K562 (cell line): ENCODE data around the gene ZFP36. TPM values are rescaled to one million over a fixed set of nuclear protein-coding genes. Genes with fewer than 3 reads are reported as not detected.

Source experiments
- BACH1 ChIP-seq: fragments of 200-800 bp; sonication (Bioruptor generic); IDR thresholded peaks from 2 replicates; pipeline ENCODE4 v1.6.1; 2016; ENCODE audit warnings: missing genetic modification characterization, missing compliant biosample characterization
- DPF2 ChIP-seq: fragments of 450-650 bp; IDR thresholded peaks from 2 replicates; pipeline ENCODE4 v1.6.1; 2016
- ETV1 ChIP-seq: fragments of 450-650 bp; conservative IDR thresholded peaks from 2 replicates; pipeline ENCODE4 v1.6.1; 2016; ENCODE audit warnings: missing genetic modification characterization, control low read depth, low read depth, missing compliant biosample characterization
- ILK ChIP-seq: fragments of 450-650 bp; IDR thresholded peaks from 2 replicates; pipeline ENCODE4 v1.6.1; 2016; ENCODE audit warnings: missing genetic modification characterization, low read depth, mild to moderate bottlenecking, missing compliant biosample characterization, moderate library complexity, borderline replicate concordance
- NCOA1 ChIP-seq: fragments of 450-650 bp; IDR thresholded peaks from 2 replicates; pipeline ENCODE4 v1.6.1; 2016; ENCODE audit warnings: low read depth
- NRF1 ChIP-seq, 2 experiments: fragments of 450-650 bp; IDR thresholded peaks in 1 of 2; conservative IDR thresholded peaks in 1 of 2; 2 replicates each; pipeline ENCODE4 v1.6.1; 2014; ENCODE audit warnings: mild to moderate bottlenecking in 2 of 2
- RNF2 ChIP-seq: sonication (generic); IDR thresholded peaks from 2 replicates; pipeline ENCODE4 v1.6.1; 2016
- TCFL5 ChIP-seq: fragments of 250-450 bp; sonication (Bioruptor Pico); conservative IDR thresholded peaks from 2 replicates; pipeline ENCODE4 v1.6.1; 2021; ENCODE audit warnings: mild to moderate bottlenecking, moderate library complexity, matching md5 sums
- YY1 ChIP-seq, 3 experiments: IDR thresholded peaks; 2 replicates each; pipeline ENCODE4 v1.6.1; 2011; ENCODE audit warnings: low read length in 2 of 3, mild to moderate bottlenecking in 2 of 3, moderate library complexity in 2 of 3, borderline replicate concordance in 1 of 3, control low read depth in 1 of 3, low read depth in 1 of 3; ENCODE audit not compliant: insufficient read depth in 3 of 3, insufficient replicate concordance in 2 of 3, control insufficient read depth in 1 of 3, insufficient read length in 1 of 3; ENCODE audit errors: extremely low read depth in 1 of 3
- ZNF407 ChIP-seq: fragments of 450-650 bp; IDR thresholded peaks from 2 replicates; pipeline ENCODE4 v1.6.1; 2016; ENCODE audit warnings: low read depth
- ZNF561 ChIP-seq: fragments of 450-650 bp; formaldehyde crosslinking; conservative IDR thresholded peaks from 2 replicates; pipeline ENCODE4 v1.4.0; 2020; ENCODE audit warnings: mild to moderate bottlenecking, moderate library complexity
- ZNF696 ChIP-seq: fragments of 250-450 bp; sonication (Bioruptor Pico); conservative IDR thresholded peaks from 2 replicates; pipeline ENCODE4 v1.4.0; 2020; ENCODE audit warnings: mild to moderate bottlenecking, moderate library complexity
- polyA plus RNA-seq, 8 experiments: library from polyadenylated mRNA; depleted of rRNA in 4 of 8; stranded (reverse) in 5 of 8; unstranded in 3 of 8; fragments of >200 nt; fragmentation: Nextera tagmentation in 2 of 8; fragmentation: Illumina TruSeq in 1 of 8; extraction: Ambion mirVana in 2 of 8; extraction: Trizol in 1 of 8; gene quantifications; 2 replicates each; pipeline versions ENCODE4 v1.2.1 to v1.2.3, GENCODE V29; 2011 to 2014; ENCODE audit warnings: inconsistent platforms in 1 of 8, missing spikeins in 1 of 8
- total RNA-seq, 7 experiments: library from RNA; depleted of rRNA in 6 of 7; stranded (reverse); fragments of >200 nt in 6 of 7; fragmentation: Illumina TruSeq in 2 of 7; extraction: Trizol in 2 of 7; gene quantifications; 2 replicates each; pipeline versions ENCODE4 v1.2.1 to v1.2.3, GENCODE V29; 2011 to 2021; ENCODE audit warnings: low replicate concordance in 1 of 7
- TF ChIP-seq, protein P1 (sequence below): IDR thresholded peaks from 2 replicates; pipeline ENCODE4 v1.6.1; 2016; ENCODE audit warnings: missing genetic modification characterization, missing compliant biosample characterization

ZFP36 gene
- total and polyA plus RNA-seq, 9 of the 15 experiments (the other 6 are each of a cell fraction or from before 2014, with no cell fraction given): 1.0 to 20.1 (median 3.5) TPM

DNA sequence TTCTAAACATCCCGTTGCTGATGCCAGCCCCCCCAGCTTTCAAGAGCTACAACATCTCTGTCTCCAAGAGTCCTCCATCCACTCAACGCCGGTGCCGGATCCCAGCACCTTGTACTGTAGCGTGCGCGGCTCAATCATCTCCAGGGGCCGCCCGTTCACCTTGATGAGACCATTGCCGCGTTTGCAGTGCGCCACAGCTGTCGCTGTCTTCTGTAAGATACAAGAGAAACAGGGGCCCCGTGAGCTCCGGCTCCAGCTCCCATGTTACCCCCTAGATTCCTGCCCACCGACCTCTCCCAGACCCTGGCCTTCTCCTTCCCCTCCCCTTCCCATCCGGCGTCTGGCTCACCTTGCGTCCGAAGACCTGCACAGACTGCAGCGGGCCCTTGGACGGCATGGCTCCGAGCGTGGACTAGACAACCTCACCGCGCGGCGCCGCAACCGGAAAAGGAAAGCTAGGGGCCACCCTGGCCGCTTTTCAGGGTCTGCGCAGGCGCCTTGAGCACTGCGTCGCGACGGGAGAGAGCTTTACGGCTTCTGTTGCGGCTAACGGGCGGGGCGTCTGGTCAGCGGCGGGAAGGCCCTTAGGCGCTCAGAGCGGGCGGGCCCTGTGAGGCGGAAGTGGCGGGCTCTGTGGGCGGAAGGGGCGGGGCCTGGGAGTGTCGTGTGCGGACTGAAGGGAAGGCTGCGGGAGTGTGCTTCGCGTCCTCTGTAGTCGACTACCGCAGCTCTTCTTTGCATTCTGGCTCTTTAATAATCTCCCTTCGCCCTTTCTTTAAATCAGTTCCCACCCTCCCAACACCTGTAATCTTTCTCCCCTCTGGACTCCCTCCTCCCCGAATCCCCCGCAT lies 29.1 kb downstream of the ZFP36 start, which contains the start of gene RPS16 (continued):
- TF ChIP-seq, protein P1, sequence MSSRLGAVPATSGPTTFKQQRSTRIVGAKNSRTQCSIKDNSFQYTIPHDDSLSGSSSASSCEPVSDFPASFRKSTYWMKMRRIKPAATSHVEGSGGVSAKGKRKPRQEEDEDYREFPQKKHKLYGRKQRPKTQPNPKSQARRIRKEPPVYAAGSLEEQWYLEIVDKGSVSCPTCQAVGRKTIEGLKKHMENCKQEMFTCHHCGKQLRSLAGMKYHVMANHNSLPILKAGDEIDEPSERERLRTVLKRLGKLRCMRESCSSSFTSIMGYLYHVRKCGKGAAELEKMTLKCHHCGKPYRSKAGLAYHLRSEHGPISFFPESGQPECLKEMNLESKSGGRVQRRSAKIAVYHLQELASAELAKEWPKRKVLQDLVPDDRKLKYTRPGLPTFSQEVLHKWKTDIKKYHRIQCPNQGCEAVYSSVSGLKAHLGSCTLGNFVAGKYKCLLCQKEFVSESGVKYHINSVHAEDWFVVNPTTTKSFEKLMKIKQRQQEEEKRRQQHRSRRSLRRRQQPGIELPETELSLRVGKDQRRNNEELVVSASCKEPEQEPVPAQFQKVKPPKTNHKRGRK (tag): no peak
- no peak for TF ChIP-seq BACH1 (tag)
- 0 out of 2 replicates have a peak, but pooled peaks have one; percentile 52 for TF ChIP-seq RNF2
- no peak for TF ChIP-seq ILK (tag)
- TF ChIP-seq NCOA1: no peak
- no peak for TF ChIP-seq ZNF696 (CRISPR knock-in tag)
- TF ChIP-seq DPF2: no peak
- TF ChIP-seq ETV1 (tag): peak; percentile 89
- no peak; the same call in 1 of the 2 replicates for TF ChIP-seq ZNF407
- TF ChIP-seq ZNF561 (CRISPR knock-in tag): no peak
- TF ChIP-seq YY1 (IDR thresholded peaks at IDR 0.05; ENCODE audit: borderline replicate concordance in 1 of 3, control insufficient read depth in 1 of 3, extremely low read depth in 1 of 3, insufficient read depth in 3 of 3, insufficient read length in 1 of 3, insufficient replicate concordance in 2 of 3, low read depth in 1 of 3, low read length in 2 of 3): peak in 2 of 3 experiments; percentile 63 to 71
- TF ChIP-seq TCFL5 (CRISPR knock-in tag): no peak
- peak; percentile 96 to 97 for TF ChIP-seq NRF1 (conservative IDR thresholded peaks at IDR 0.05 in 1 of 2, IDR thresholded peaks at IDR 0.05 in 1 of 2)
